NCI-H748 (cell line): ENCODE results near the gene ABLIM2.

ENCODE experiments used
- DNase-seq: peaks from one replicate; lab custom pipeline; 2025; ENCODE audit not compliant: unreplicated experiment; lab: John Stamatoyannopoulos, UW

ABLIM2 gene

DNA sequence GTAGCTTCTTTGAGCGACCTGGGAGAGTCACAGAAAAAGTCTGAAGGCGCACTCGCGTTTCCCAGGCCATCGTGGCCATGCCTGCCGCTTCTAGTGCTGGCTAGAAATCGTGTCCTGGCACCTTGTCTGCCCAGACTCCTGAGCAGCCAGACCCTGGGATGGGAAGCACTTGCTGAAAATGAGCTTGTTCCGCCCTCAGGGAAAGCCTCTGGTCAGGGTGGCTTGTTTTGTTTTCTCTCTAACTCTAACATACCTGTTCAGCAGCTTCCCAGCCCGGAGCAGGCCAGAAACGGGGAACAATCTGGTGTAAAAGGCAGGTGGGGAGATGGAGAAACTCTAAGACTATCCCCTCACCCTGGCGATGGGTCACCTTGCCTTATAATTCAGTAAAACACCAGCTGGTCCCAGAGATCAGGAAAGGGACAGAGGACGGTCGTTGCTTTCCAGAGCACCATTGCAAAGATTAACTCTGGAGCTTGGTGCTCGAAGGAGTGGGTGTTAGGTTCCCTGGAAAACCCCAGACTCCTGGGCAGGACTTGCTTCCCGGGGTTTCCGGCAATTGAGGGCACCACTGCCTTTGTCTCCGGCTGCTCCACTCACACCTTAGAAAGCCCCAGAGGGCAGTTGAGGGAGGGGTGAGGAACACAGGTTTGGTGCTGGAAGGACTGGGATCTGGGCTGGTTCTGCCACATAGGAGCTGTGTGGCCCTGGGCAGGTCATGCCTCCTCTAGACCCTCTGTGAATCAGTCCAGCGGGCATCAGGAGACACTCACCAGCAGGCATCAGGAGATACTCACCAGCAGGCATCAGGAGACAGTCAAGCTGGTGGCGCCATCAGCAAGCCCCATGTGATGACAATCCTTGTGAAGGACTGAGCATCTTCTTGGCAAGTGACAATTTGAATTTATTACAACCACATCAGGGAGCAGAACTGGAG, 36.0 kb upstream of the ABLIM2 start:
- no peak for DNase-seq

DNA sequence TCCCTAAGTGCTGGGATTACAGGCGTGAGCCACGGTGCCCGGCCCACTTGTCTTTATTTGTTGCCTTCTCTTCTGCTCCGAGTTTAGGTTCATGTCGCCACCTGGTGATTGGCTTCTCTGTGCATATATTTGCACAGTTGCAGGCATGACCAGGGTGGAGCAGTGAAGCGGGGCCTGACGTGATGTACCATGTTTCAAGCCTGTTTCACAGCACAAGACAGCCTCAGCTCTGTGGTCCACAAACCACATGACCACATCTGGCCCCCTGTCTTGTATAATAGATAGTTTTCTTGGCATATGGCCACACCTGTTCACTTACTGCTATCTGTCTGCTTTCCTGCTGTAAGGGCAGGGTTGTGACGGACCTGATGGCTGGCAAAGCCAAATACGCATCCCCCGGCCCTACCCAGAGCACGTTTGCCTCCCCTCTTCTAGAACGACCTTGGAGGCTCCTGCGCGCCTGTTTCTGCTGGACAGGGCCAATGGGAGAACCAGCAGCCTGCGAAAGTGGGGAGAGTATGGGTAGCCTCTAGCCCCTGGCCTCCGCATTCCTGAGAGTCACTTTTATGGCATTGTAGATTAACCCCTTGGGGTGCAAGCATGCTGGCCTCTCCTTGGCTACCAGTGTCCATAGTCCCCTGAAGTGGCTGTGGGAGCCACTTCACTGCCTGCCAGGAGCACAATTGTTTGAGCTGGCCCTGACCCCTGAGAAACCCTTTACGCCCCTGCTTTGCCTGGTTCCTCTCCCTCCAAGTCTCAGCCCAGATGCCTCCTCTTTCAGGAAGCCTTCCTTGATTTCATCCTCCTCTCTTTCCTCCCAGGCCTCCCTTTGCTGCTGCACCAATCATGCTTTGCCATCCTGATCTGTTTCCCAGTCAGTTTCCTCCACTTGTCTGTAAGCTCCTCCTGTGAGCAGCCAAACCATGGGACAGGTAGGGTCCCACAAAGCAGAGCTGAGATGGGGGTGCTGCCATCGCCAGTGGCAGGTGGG, 34.4 kb upstream of the ABLIM2 start:
- peak; percentile 77 for DNase-seq

DNA sequence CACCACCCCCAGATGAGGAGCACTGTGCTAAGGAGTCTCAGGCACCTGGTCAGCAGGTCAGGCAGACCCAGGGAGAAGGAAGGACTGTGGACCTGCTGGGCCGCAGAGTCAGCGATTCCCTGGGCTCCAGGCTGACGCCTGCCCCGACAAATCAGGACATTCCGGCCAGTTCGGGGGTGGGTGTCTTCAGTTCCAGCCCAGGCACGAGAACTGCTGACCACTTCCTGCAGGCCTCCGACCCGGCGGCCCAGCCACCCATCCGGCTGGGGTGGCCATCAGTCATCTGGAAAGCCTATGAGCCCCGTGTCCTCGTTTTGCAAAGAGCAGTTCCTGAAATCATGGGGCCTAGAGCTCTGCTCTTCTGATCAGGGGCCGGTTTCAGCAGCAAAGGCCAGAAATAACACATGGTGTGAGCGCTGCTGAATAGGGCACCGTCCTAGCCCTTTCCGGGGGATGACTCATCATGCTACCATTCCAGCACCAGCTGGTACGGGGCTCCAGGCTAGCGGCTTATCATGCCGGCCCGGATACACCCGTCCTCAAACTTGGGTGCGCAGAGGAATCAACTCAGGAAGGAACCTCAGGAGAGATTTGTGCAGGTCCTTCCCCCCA, 32.6 kb upstream of the ABLIM2 start:
- no peak for DNase-seq

DNA sequence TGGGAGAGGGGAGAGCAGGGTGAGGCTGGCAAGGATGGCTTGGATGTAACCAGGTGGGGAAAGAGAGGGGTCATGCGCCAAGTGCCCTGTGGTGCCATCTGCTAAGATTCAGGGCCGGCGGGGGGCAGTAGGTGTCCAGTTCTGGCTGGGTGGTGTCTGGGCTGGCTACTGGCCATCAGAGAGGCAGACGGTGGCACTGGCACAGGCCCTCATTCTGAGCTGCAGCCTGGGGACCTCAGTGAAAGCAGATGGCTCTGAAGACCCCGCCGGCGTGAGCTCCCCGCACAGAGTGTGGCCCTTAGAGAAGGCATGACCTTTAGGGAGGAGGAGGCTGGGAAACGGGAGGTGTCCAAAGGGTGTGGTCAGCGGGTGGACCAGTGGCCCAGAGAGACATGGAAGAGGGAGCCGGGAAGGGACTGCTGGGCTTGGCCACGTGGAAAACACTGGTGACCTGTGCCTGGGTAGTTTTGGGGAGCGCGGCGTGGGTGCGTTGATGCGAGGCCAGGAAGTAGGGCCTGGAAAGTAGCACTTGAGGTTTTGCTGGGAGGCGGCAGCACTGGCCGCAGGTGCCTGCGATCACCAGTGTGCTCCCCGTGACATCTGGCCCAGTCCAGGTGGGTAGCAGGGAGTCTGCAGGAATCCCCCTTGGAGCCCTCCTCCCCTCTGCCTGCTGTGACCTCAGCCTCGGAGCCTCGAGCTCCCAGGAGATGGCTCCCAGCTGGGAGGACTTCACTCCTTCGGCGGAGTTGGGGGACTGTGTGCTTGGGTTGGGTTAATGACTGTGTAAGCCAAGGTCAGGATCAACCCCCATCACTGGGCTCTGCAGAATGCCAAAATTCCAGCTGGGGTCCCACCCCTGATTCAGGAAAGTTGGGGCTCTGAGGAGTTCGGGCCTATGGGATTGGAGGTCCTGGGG, 31.2 kb upstream of the ABLIM2 start:
- no peak for DNase-seq

DNA sequence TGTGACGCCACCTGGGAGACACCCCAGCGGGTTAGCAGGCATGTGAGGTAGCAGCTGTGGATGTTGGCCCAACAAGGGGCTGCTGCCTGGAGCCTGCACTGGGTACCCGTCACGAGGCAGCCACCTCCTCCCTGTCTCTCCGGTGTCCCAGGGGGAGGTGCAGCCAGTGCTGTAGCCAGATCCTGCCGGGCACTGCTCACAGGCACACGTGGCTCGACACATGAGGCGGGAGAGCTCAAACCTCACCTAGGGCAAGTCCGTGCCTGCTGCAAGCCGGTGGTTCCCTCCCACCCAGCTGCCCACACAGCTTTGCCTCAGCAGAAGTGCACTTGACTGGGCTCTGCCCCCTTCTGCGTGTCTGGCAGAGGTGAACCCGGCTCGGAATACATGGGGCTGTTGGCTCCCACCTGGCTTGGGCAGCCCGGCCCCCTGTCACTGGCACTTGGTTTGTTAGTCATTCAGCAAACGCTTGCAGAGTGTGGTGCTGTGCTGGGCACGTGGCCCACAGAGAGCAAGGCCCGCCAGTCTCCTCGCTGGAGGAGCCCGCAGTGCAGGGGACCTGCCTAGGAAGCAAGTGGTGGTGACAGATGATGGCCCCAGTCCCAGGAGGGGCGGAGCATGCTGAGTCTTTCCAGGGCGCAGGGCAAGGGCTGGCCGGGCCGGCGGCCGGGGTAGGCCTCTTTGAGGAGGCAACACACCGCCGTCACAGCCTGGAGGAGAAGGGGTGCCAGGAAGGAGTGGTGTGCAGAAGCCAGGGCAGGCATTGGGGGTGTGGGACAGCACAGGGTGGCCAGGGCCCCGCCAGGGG, 30.3 kb upstream of the ABLIM2 start:
- no peak for DNase-seq

GRCh38 chr4:8188085-8188484, 29.5 kb upstream of the ABLIM2 start:
- DNase-seq, result no peak

DNA sequence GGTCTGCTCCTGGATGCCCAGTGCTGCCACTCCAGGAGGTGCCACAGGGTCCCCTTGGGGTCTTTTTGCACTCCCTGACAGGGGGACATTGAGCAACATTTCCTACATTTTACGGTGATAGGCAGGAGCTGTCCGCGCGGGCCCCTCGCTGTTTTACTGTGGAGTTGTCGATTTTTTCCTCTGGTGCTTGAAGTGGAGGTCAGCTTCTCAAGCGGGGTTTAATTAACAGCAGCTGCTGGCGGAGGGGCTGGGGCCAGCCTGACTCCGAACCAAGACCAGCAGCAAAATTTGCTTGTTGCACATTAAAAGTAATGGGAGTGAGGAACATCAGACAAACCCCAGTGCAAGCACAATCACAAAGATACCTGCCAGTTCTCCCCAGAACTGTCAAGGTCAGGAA, 27.3 kb upstream of the ABLIM2 start:
- DNase-seq, result no peak

DNA sequence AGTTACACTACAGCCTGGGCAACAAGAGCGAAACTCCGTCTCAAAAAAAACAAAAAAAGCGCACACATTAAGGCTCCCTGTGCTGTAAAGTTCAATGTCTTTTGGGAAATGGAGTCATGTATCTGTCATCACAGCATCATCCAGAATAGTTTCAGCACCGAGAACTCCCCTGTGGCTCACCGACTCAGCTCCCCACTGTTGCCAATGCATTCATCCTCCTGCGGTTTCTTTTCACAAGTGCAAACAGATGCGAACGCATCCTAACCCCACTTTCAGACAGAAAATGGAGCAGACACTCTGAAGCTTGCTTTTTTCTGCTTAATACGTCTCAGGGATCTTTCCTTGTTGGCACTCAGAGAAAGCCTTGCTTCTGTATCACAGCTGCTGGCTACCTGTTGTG, 26.7 kb upstream of the ABLIM2 start:
- DNase-seq, result no peak

DNA sequence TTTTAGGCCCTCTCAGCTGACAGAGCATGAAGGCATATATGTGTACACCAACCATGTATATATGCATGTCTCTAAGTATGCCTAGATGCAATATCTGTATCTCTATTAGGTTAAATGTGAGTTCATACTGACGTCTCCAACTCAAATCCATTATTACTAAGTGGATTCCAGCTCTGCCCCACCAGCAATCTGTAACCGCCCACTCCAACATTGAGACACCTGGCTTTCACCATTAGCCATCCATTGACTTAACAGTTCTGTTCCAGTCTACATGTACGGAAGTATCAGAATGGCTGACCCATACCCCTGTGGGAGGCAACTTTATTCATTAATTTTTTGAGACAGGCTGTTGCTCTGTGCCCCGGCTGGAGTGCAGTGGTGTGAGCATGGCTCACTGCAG, 25.4 kb upstream of the ABLIM2 start:
- no peak for DNase-seq

DNA sequence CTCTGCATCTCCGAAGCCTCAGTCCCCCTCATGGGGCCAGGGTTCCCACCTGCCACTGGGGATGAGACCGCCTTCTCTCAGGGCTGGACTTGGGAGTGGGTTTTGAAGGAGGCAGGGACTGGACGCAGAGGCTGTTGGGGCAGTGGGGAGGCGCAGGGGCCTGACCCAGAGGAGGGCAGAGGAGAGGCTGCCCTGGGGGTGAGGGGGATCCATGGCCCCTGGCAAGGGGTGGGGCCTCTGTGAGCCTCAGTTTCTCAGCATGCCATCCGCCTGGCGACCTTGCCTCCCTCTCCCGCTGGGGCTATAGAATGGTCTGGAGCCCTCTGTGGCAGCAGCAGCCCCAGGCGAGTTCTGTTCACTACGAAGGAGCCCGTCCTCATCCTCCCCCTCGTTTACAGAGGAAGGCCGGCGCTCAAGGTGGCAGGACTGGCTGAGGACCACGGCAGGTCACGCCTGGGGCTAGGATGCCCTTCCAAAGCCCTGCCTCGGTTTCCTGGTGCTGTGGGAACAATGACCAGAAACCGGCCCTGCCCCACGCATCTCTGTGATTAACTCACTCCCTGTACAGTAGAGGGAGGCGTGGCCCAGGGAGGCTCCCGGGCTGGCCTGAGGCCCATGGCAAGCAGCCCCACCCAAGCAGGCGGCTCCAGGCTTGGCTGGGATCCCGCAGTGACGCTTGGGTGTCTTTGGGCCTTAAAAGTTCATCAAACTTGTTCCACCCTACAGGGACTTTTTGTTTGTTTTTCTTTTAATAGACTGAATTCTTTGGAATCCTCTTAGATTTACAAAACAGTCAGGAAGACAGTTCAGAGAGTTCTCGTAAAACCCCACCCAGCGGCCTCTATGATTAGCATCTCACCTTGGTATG, 24.5 kb upstream of the ABLIM2 start:
- no peak for DNase-seq

GRCh38 chr4:8182294-8182693, 23.7 kb upstream of the ABLIM2 start:
- no peak for DNase-seq

- DNase-seq, result no peak
Observed at GRCh38 chr4:8181844-8182243, 23.2 kb upstream of the ABLIM2 start.

- DNase-seq, result no peak
Observed at GRCh38 chr4:8181119-8181518, 22.5 kb upstream of the ABLIM2 start.

DNA sequence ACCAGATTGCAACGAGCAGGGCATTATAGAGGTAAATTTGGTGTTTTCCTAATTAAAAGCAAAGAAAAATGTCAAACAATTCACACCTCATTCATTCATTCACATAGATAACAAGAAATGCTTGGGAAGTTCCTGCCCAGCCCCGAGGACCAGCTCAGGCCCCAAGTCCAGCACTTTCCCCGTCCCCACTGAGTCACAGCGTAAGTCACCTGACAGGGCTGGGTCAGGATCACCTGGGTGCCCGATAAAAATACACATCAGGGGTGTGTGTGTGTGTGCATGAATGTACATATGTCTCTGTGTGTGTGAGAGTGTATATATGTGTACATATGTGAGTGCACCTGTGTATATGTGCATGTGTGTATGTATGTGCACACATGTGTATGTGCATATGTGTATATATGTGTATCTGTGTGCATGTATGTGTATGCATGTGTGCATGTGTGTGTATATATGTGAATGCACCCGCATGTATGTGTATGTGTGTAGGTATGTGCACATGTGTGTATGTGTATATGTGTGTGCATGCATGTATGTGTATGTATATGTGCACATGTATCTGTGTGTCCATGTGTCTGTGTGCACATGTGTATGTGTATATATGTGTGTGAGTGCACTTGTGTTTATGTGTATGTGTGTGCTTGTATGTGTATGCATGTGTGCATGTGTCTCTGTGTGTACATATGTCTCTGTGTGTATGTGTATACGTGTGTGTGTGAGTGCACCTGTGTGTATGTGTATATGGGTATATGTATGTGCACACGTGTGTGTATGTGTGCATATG, 21.9 kb upstream of the ABLIM2 start:
- no peak for DNase-seq

DNA sequence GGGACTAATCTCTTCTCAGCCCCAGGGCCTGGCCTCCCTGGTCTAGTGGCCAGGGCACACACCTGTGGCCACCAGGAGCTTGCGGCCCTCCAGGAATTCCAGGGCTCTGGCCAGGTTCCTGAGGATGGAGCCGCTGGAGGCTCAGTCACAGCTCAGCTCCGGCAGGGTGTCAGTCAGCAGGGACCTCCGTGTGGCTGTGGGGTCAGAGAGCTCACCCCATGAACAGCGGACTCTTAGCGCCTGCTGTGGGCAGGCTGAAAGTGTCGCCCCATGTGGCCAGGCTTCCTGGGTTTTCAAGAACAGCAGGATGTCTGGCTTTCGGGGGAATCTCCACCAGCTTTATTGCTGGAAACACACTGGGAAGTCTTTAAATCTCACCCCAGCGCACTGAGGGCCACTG, 21.2 kb upstream of the ABLIM2 start:
- no peak for DNase-seq

- DNase-seq, result no peak
Observed at GRCh38 chr4:8179074-8179473, 20.5 kb upstream of the ABLIM2 start.

DNA sequence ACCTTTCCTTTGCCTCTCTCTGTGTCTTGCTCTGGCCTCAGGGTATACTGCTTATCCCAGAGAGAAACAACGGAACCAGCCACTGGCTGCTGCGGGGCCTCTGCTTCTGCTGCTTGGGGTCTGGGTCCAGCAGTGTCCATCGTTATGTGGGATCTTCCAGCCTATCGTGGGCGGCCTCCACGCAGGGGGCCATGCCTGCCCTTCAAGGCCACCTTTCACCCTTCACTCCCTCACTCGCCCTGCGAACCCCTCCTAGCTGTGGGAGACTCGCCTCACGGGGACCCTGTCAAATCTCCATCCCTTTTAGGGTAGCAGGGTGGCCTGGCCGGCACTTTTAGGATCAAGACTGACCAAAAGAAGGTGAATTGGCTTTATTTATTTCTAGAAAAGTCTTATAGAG, 19.3 kb upstream of the ABLIM2 start:
- no peak for DNase-seq

GRCh38 chr4:8177552-8177951, 18.9 kb upstream of the ABLIM2 start:
- no peak for DNase-seq
